Measurements from ENCODE around the gene REXO4. TPM values are rescaled to one million over a fixed set of nuclear protein-coding genes. Genes with fewer than 3 reads are reported as not detected.

The REXO4 gene
- total and polyA plus RNA-seq, 2 of the 13 experiments (the other 11 are each of a cell fraction or from before 2014, with no cell fraction given), result 18.5 to 30.4 TPM

- TF ChIP-seq, protein P1, sequence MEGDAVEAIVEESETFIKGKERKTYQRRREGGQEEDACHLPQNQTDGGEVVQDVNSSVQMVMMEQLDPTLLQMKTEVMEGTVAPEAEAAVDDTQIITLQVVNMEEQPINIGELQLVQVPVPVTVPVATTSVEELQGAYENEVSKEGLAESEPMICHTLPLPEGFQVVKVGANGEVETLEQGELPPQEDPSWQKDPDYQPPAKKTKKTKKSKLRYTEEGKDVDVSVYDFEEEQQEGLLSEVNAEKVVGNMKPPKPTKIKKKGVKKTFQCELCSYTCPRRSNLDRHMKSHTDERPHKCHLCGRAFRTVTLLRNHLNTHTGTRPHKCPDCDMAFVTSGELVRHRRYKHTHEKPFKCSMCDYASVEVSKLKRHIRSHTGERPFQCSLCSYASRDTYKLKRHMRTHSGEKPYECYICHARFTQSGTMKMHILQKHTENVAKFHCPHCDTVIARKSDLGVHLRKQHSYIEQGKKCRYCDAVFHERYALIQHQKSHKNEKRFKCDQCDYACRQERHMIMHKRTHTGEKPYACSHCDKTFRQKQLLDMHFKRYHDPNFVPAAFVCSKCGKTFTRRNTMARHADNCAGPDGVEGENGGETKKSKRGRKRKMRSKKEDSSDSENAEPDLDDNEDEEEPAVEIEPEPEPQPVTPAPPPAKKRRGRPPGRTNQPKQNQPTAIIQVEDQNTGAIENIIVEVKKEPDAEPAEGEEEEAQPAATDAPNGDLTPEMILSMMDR (CRISPR knock-in tag; IDR thresholded peaks at IDR 0.05), result peak; percentile 36
- TF ChIP-seq ARID5B (CRISPR knock-in tag; IDR thresholded peaks at IDR 0.05) (no peak; the same call in 1 of the 2 replicates), RXRB (CRISPR knock-in tag; IDR thresholded peaks at IDR 0.05; ENCODE audit: borderline replicate concordance) (no peak), TMF1 (CRISPR knock-in tag; IDR thresholded peaks at IDR 0.05; ENCODE audit: low read depth) (no peak), POLR2G (IDR thresholded peaks at IDR 0.05; ENCODE audit: low read depth, low read length) (no peak), E2F2 (CRISPR knock-in tag; IDR thresholded peaks at IDR 0.05; ENCODE audit: borderline replicate concordance) (no peak), PRMT3 (CRISPR knock-in tag; IDR thresholded peaks at IDR 0.05; ENCODE audit: borderline replicate concordance, low read depth) (no peak), BORCS8-MEF2B (CRISPR knock-in tag; IDR thresholded peaks at IDR 0.05) (no peak), GATAD2A (CRISPR knock-in tag; IDR thresholded peaks at IDR 0.05) (peak; percentile 60; the same call in 1 of the 2 replicates), ZFX (CRISPR knock-in tag; IDR thresholded peaks at IDR 0.05; ENCODE audit: low read depth) (0 out of 2 replicates have a peak, but pooled peaks have one; percentile 15), ZNF773 (CRISPR knock-in tag; IDR thresholded peaks at IDR 0.05; ENCODE audit: borderline replicate concordance) (no peak), HNF1B (CRISPR knock-in tag; IDR thresholded peaks at IDR 0.05) (no peak), FOXK2 (IDR thresholded peaks at IDR 0.05) (no peak), NR2F6 (IDR thresholded peaks at IDR 0.05) (no peak), NR2F6 (CRISPR knock-in tag; IDR thresholded peaks at IDR 0.05) (no peak), SAP130 (CRISPR knock-in tag; IDR thresholded peaks at IDR 0.05; ENCODE audit: low read depth) (no peak; the same call in 1 of the 2 replicates), HNRNPUL1 (IDR thresholded peaks at IDR 0.05; ENCODE audit: low read depth, low read length) (no peak), ZBTB7B (CRISPR knock-in tag; IDR thresholded peaks at IDR 0.05) (no peak), CEBPB (IDR thresholded peaks at IDR 0.05; ENCODE audit: borderline replicate concordance, low read depth, low read length) (peak; percentile 9; the same call in 1 of the 2 replicates)
- TF ChIP-seq, protein P2, sequence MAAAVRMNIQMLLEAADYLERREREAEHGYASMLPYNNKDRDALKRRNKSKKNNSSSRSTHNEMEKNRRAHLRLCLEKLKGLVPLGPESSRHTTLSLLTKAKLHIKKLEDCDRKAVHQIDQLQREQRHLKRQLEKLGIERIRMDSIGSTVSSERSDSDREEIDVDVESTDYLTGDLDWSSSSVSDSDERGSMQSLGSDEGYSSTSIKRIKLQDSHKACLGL (CRISPR knock-in tag; IDR thresholded peaks at IDR 0.05), result no peak
- TF ChIP-seq, protein P3, sequence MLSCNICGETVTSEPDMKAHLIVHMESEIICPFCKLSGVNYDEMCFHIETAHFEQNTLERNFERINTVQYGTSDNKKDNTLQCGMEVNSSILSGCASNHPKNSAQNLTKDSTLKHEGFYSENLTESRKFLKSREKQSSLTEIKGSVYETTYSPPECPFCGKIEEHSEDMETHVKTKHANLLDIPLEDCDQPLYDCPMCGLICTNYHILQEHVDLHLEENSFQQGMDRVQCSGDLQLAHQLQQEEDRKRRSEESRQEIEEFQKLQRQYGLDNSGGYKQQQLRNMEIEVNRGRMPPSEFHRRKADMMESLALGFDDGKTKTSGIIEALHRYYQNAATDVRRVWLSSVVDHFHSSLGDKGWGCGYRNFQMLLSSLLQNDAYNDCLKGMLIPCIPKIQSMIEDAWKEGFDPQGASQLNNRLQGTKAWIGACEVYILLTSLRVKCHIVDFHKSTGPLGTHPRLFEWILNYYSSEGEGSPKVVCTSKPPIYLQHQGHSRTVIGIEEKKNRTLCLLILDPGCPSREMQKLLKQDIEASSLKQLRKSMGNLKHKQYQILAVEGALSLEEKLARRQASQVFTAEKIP (CRISPR knock-in tag; IDR thresholded peaks at IDR 0.05; ENCODE audit: borderline replicate concordance), result no peak
Measured at GRCh38 chr9:133390713-133391112, 27.1 kb downstream of the REXO4 start (continued).
